Upper lobe of left lung (tissue), 4 donors: Measurements from ENCODE around the gene OR2B6.

Source experiments
- POLR2A ChIP-seq, 4 donors: fragments of 450-650 bp; IDR thresholded peaks; one replicate each; pipeline ENCODE4 v1.5.1; 2016 to 2017; ENCODE audit warnings: antibody characterized with exemption in 4 of 4, mild to moderate bottlenecking in 2 of 4
- POLR2AphosphoS5 ChIP-seq, 2 donors: sonication (generic); formaldehyde crosslinking; IDR thresholded peaks; one replicate each; pipeline ENCODE4 v1.5.1; 2017; ENCODE audit warnings: antibody characterized with exemption in 2 of 2
- TF ChIP-seq, protein P1 (sequence below), 6 experiments: fragments of 450-650 bp in 4 of 6; fragments of 200-600 bp in 2 of 6; sonication (generic) in 2 of 6; IDR thresholded peaks; one replicate each; pipeline ENCODE4 v1.5.1; 2016 to 2019; ENCODE audit warnings: antibody characterized with exemption in 6 of 6

DNA sequence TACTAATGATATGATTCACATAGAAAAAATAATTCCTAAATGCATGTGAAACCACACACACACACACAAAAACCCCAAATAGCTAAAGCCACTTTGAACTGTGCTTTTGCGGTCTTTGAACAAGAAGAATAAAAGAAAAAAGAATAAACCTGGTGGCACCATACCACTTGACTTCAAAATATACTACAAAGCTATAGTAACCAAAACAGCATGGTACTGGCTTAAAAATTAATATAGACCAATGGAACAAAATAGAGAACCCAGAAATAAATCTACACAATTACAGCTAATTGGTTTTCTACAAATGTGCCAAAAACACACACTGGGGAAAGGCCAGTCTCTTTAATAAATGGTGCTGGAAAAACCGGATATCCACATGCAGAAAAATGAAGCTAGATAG lies 13.4 kb downstream of the OR2B6 start:
- TF ChIP-seq POLR2A (IDR thresholded peaks at IDR 0.05) (no peak), POLR2AphosphoS5 (IDR thresholded peaks at IDR 0.05) (no peak)
- TF ChIP-seq, protein P1, sequence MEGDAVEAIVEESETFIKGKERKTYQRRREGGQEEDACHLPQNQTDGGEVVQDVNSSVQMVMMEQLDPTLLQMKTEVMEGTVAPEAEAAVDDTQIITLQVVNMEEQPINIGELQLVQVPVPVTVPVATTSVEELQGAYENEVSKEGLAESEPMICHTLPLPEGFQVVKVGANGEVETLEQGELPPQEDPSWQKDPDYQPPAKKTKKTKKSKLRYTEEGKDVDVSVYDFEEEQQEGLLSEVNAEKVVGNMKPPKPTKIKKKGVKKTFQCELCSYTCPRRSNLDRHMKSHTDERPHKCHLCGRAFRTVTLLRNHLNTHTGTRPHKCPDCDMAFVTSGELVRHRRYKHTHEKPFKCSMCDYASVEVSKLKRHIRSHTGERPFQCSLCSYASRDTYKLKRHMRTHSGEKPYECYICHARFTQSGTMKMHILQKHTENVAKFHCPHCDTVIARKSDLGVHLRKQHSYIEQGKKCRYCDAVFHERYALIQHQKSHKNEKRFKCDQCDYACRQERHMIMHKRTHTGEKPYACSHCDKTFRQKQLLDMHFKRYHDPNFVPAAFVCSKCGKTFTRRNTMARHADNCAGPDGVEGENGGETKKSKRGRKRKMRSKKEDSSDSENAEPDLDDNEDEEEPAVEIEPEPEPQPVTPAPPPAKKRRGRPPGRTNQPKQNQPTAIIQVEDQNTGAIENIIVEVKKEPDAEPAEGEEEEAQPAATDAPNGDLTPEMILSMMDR (IDR thresholded peaks at IDR 0.05): no peak
